Activated naive CD4-positive, alpha-beta T cell treated with anti-CD3 and anti-CD28 coated beads, Interleukin-2, amount 50 U/mL, for 24 hours (primary cell): ENCODE results near the gene USHBP1.

Experiments used
- H3K27ac Mint-ChIP-seq: one replicate; pipeline ENCODE4 v1.8.0; 2021; ENCODE audit warnings: mild to moderate bottlenecking, mixed read lengths
- H3K27me3 Mint-ChIP-seq: one replicate; pipeline ENCODE4 v1.8.0; 2021; ENCODE audit warnings: mixed read lengths
- H3K36me3 Mint-ChIP-seq: one replicate; pipeline ENCODE4 v1.8.0; 2021; ENCODE audit warnings: mixed read lengths
- H3K4me1 Mint-ChIP-seq: one replicate; pipeline ENCODE4 v1.8.0; 2021; ENCODE audit warnings: mixed read lengths
- H3K4me3 Mint-ChIP-seq: one replicate; pipeline ENCODE4 v1.8.0; 2021; ENCODE audit warnings: mild to moderate bottlenecking, mixed read lengths
- H3K9me3 Mint-ChIP-seq: one replicate; pipeline ENCODE4 v1.8.0; 2021; ENCODE audit warnings: mixed read lengths

The USHBP1 gene

GRCh38 chr19:17240062-17240752, 24.3 kb downstream of the USHBP1 start:
- Mint-ChIP-seq H3K4me1 (peaks cover 3% of the 10 kb centered on the region), H3K27ac (no peak overlapping the region), H3K36me3 (no peaks in the 10 kb centered on the region), H3K27me3 (no peaks in the 10 kb centered on the region), H3K9me3 (no peaks in the 10 kb centered on the region), H3K4me3 (no peak overlapping the region)

DNA sequence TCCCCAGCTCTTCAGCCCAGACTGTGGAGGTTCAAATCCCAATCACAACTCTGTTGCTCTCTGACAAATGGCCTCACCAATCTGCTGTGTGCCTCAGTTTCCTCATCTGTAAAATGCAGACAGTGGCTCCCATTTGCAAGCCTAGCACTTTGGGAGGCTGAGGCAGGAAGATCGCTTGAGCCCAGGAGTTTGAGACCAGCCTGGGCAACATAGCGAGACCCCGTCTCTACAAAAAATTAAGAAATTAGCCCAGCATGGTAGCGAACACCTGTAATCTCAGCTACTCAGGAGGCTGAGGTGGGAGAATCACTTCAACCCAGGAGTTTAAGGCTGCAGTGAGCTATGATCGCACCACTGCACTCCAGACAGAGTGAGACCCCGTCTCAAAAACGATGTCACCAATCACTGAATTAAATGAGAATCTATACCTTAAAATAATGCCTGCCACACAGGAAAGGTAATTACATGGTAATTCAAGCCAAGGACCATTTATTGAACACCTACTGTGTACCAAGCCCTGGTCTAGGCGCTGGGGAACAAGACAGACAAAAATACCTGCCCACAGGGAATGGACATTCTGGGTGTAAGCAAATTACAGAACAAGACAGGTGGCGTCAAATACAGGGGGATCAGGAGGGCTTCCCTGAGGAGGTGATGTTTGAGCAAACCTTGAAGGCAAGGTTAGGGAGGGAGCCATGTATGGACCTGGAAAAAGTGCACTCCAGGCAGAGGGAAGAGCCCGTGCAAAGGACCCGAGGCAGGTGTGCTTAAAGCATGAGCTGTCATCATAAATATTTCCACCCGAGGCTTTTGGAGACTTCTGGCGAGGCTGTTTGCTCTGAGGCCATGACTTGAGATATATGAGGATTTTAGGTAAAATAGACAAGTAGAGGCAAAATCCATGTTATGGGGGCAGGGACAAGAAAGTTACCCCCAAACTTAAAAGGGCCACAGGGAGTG, 26.5 kb downstream of the USHBP1 start:
- no peaks in the 10 kb centered on the region for H3K36me3 Mint-ChIP-seq

GRCh38 chr19:17236811-17237543, 27.6 kb downstream of the USHBP1 start:
- Mint-ChIP-seq H3K36me3 (no peaks in the 10 kb centered on the region), H3K4me3 (peak overlapping the region; percentile 57), H3K27me3 (no peaks in the 10 kb centered on the region)

More for the DNA sequence above, 26.5 kb downstream of the USHBP1 start:
- Mint-ChIP-seq H3K4me1 (peaks cover 15% of the 10 kb centered on the region), H3K27ac (no peak overlapping the region), H3K27me3 (no peaks in the 10 kb centered on the region), H3K4me3 (peak overlapping the region; percentile 58), H3K9me3 (no peaks in the 10 kb centered on the region)

GRCh38 chr19:17235971-17236777, 28.4 kb downstream of the USHBP1 start:
- no peaks in the 10 kb centered on the region for H3K9me3 Mint-ChIP-seq
- H3K27me3 Mint-ChIP-seq: no peaks in the 10 kb centered on the region
- no peak overlapping the region for H3K27ac Mint-ChIP-seq
- H3K36me3 Mint-ChIP-seq: no peaks in the 10 kb centered on the region
- H3K4me3 Mint-ChIP-seq: peak overlapping the region; percentile 57
- peaks cover 15% of the 10 kb centered on the region for H3K4me1 Mint-ChIP-seq

More at GRCh38 chr19:17236811-17237543, 27.6 kb downstream of the USHBP1 start:
- Mint-ChIP-seq H3K4me1 (peaks cover 15% of the 10 kb centered on the region), H3K27ac (no peak overlapping the region), H3K9me3 (no peaks in the 10 kb centered on the region)

- H3K4me1 Mint-ChIP-seq: peaks cover 15% of the 10 kb centered on the region
- H3K27ac Mint-ChIP-seq: peak overlapping the region; percentile 80
- H3K36me3 Mint-ChIP-seq: no peaks in the 10 kb centered on the region
- H3K4me3 Mint-ChIP-seq: peak overlapping the region; percentile 84
- no peaks in the 10 kb centered on the region for H3K9me3 Mint-ChIP-seq
- H3K27me3 Mint-ChIP-seq: no peaks in the 10 kb centered on the region
Observed at GRCh38 chr19:17235300-17235970, 29.1 kb downstream of the USHBP1 start.

DNA sequence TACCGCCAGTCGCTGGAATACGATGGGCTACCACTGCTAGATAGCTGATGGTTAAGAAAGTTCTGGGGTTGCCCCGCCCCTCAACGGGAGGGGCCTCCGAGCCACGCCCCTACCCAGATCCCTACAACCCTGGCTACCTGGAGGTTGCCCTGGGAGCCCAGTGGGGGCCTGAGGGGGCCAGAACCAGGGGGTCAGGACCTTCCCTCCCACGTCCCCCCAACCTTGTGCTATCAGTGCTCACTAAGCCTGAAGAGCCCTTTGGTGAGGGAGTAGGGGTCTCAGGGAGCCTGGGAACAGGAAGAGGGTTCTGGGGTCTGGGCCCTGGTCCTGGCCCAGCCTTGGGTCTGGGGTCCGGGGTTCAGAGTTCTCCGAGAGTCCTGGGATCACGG, 29.6 kb downstream of the USHBP1 start:
- no peaks in the 10 kb centered on the region for H3K27me3 Mint-ChIP-seq
- H3K36me3 Mint-ChIP-seq: no peaks in the 10 kb centered on the region
- peak overlapping the region; percentile 80 for H3K27ac Mint-ChIP-seq
- H3K9me3 Mint-ChIP-seq: no peaks in the 10 kb centered on the region
- peak overlapping the region; percentile 84 for H3K4me3 Mint-ChIP-seq
- H3K4me1 Mint-ChIP-seq: peaks cover 15% of the 10 kb centered on the region

DNA sequence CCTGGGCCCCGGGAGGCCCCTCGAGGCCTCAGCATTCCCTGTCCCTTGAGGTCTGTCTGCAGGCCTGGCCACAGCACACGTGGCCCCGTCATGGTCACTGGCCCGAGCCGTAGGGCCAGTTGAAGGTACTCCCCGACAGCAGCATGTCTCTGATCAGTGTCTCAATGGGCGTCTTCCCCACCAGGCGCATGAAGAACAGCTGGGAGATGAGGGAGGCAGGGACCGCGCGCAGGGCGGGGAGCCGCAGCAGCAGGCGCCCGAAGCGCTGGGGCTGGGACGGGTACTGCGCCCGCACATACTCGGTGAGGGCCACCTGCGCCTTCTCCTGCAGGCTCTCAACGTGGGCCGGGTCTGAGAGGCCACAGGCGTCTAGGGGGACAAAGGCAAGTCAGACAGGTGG, 32.3 kb downstream of the USHBP1 start:
- no peaks in the 10 kb centered on the region for H3K27me3 Mint-ChIP-seq
- H3K4me3 Mint-ChIP-seq: no peak overlapping the region
- H3K4me1 Mint-ChIP-seq: peaks cover 11% of the 10 kb centered on the region
- no peaks in the 10 kb centered on the region for H3K36me3 Mint-ChIP-seq
- no peak overlapping the region for H3K27ac Mint-ChIP-seq
- no peaks in the 10 kb centered on the region for H3K9me3 Mint-ChIP-seq

GRCh38 chr19:17229890-17230289, 34.7 kb downstream of the USHBP1 start:
- Mint-ChIP-seq H3K36me3 (no peaks in the 10 kb centered on the region), H3K4me1 (peaks cover 15% of the 10 kb centered on the region), H3K27me3 (no peaks in the 10 kb centered on the region), H3K9me3 (no peaks in the 10 kb centered on the region), H3K4me3 (no peak overlapping the region), H3K27ac (no peak overlapping the region)

- no peaks in the 10 kb centered on the region for H3K27me3 Mint-ChIP-seq
- H3K4me3 Mint-ChIP-seq: peak overlapping the region; percentile 30
- H3K9me3 Mint-ChIP-seq: no peaks in the 10 kb centered on the region
- H3K27ac Mint-ChIP-seq: peak overlapping the region; percentile 35
- no peaks in the 10 kb centered on the region for H3K36me3 Mint-ChIP-seq
- H3K4me1 Mint-ChIP-seq: peaks cover 4% of the 10 kb centered on the region
Observed at GRCh38 chr19:17227798-17228367, 36.7 kb downstream of the USHBP1 start.

DNA sequence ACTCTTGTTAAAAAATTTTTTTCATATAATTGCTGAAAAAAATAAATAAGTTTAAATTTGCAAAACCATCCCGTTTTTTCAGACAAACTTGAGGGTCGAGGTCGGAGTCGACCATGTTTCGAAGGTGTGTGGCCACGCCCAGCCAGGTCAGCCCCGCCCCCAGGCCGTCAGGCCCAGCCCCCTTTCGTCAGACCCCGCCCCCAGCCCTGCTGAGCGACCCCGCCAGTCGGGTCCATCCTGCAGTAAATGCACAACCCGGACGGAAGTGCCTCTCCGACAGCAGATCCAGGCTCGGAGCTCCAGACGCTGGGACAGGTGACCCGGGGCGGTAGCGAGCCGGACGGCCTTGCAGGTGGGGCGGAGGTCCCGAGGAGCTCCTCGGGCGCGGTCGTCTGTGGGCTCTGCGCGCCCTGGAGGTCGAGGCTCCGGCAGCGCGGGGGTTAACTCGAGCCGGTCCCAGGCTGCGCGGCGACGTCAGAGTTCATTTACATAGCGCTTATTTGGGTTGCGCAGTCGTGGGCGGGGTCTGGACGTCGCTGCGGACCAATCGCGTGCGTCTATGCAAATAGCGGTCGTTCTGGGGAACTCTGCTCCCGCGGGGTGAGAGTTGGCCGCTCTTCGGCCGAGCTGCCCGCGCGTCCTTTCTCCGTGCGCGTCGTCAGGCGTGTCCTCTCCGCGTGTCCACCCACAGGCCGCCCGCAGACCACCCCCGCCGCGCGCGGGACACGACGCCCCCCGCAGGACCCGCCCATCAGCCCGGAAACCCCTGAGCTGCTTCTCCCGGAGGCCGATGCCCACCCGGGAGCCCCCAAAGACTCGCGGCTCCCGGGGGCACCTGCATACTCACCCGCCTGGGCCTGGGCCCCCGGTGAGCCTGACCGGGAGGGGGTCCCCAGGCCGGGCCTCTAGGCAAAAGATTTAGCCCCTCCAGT, 38.3 kb downstream of the USHBP1 start, which contains the start of gene OCEL1:
Gene OCEL1, plus strand, starts transcription at position 225 of the 932 bp plus-strand sequence. Its CDS starts 22 bp downstream, at position 247.
- no peaks in the 10 kb centered on the region for H3K9me3 Mint-ChIP-seq
- no peaks in the 10 kb centered on the region for H3K36me3 Mint-ChIP-seq
- H3K27ac Mint-ChIP-seq: peak within 1 kb of the TSS; percentile 82
- no peaks in the 10 kb centered on the region for H3K27me3 Mint-ChIP-seq
- peak within 1 kb of the TSS; percentile 86 for H3K4me3 Mint-ChIP-seq
- peaks cover 4% of the 10 kb centered on the region for H3K4me1 Mint-ChIP-seq

- Mint-ChIP-seq H3K4me1 (peaks cover 4% of the 10 kb centered on the region), H3K27me3 (no peaks in the 10 kb centered on the region), H3K36me3 (no peaks in the 10 kb centered on the region), H3K27ac (no peak overlapping the region), H3K4me3 (peak overlapping the region; percentile 36), H3K9me3 (no peaks in the 10 kb centered on the region)
Observed at GRCh38 chr19:17225053-17225452, 39.5 kb downstream of the USHBP1 start.

DNA sequence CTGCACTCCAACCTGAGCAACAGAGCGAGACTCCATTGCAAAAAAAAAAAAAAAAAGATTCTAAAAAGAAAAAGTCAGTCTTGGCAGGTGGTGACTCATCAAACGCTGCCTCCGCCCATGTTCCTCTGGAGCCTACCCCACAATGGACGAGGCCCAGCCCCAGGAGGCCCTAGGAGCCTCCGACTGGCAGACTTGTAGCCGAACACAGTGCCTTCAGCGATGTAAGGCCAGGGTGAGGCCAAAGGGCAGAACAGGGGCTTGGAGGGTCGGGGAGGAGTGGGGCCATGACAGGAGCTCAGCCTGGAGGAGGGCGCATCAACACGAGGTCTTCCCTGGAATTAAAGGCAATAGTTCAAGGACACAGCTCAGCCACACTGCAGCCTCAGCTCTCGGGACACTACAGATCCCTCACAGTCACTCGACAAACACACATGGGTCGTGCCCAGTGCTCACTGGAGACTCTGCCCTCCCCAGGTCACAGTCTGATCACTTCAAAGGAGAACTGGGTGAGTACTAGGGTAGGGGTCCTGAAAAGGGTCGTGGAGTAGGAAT, 44.3 kb downstream of the USHBP1 start:
- Mint-ChIP-seq H3K4me3 (no peak overlapping the region), H3K27ac (no peak overlapping the region), H3K27me3 (no peaks in the 10 kb centered on the region), H3K36me3 (peaks cover 9% of the 10 kb centered on the region), H3K9me3 (no peaks in the 10 kb centered on the region), H3K4me1 (peaks cover 7% of the 10 kb centered on the region)

DNA sequence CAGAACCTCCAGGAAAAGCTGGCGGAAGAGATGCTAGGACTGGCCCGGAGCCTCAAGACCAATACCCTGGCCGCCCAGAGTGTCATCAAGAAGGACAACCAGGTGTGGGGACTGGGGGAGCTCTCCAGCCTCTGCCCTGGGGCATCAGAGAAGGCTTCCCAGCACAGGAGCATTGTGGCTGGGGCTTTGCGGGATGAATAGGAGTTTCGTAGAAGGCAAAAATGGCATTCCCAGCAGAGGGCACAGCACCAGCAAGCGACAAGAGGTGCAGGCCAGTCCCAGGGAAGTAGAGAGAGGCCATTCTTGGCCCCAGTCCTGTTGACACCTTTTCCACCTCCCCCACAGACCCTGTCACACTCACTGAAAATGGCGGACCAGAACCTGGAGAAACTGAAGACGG, 45.3 kb downstream of the USHBP1 start:
- Mint-ChIP-seq H3K9me3 (no peaks in the 10 kb centered on the region), H3K27ac (no peak overlapping the region), H3K36me3 (peaks cover 12% of the 10 kb centered on the region), H3K4me1 (peaks cover 15% of the 10 kb centered on the region), H3K4me3 (no peak overlapping the region), H3K27me3 (no peaks in the 10 kb centered on the region)
